Activated CD4-positive, alpha-beta T cell treated with anti-CD3 and anti-CD28 coated beads for 36 hours (primary cell): Measurements from ENCODE around the gene GCA. TPM values are rescaled to one million over a fixed set of nuclear protein-coding genes. Genes with fewer than 3 reads are reported as not detected.

Experiments used
- total RNA-seq, 2 experiments: library from RNA; stranded (reverse); gene quantifications; one replicate each; pipeline ENCODE4 v1.2.3, GENCODE V29; 2021

Gene GCA
- total RNA-seq, 2 experiments from 2014 or later = 16.2 to 25.5 TPM

Other genes starting within 250 kb of the GCA start
- gene GCG, start 191.9 kb upstream of the GCA start, total RNA-seq = not detected
- gene FAP, start 100.7 kb upstream of the GCA start, total RNA-seq = not detected
- 10 to 100 TPM; 36.8 to 42.3 TPM for gene IFIH1, start 25.4 kb upstream of the GCA start, total RNA-seq